Measurements from ENCODE around the gene PLD3.

GRCh38 chr19:40420766-40421765, 72.6 kb downstream of the PLD3 start:
- TF ChIP-seq CTCF (IDR thresholded peaks at IDR 0.05) (peak; percentile 95 to 97 (median 96)), POLR2A (IDR thresholded peaks at IDR 0.05) (peak; percentile 94 to 97)
